ENCODE measurements around the gene AMACR.
"Not testable (repeated sequence)": the region's sequence is repeated elsewhere in the genome, so short reads cannot be mapped to it uniquely, and the experiment has no call there.

Gene AMACR

GRCh38 chr5:34035756-34036155 lies 27.9 kb upstream of the AMACR start:
- no peak for DNase-seq

DNA sequence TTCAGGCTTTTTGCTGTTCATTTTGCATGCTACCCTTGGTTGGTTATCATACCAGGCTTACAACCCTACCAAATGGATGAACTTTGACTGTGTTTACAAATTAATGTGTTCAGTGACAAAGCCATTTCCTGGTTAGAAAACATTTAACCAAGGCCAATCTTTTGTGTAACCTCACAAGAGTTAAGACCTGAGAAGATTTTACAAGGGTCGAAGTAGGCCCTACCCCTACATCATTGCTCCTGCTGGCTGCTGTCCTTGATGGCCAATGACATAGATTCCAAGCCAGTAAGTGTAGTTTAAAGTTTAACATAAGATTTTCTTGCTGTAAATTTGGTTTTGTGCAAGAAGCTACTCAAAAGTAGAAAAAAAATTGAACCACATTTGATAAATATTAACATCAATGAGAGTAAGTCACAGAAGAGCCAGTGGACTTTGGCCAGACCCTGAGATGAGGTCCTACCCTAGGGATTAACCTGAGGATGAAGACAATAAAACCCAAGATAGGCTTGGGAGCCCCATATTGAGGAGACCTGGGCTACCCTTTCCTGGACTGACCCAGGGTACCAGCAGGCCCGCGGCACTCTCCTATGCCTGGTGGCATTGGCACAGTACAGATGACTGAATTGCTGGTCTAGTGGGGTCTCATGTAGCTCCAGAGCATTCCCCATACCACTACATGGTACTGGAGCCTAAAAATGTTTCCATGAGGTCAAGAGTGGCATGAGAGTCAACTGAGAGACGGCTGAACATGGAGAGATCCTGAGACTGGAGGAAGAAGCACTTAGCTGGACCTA lies 26.9 kb upstream of the AMACR start:
- no peak for DNase-seq

DNA sequence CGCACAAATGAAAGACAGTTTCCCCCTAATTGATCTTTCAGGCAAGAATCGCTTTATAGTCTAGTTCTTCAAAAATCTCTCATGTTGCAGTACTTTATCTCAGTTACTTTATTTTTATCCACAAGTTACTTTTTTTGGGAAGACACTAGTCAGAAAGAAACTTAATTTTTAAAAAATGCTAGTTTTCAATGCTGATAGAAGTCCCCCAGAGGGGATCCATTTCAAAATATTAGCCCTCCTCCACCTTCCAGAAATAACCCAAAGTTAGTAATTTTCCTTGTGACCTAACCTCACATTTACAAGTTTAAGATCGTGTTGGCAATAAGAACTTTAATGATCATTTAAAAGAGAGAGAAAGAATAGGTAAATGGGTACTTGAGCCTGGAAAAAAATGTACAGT lies 24.1 kb upstream of the AMACR start:
- no peak for DNase-seq

- DNase-seq = no peak
Observed at GRCh38 chr5:34031117-34031516, 23.3 kb upstream of the AMACR start.

DNA sequence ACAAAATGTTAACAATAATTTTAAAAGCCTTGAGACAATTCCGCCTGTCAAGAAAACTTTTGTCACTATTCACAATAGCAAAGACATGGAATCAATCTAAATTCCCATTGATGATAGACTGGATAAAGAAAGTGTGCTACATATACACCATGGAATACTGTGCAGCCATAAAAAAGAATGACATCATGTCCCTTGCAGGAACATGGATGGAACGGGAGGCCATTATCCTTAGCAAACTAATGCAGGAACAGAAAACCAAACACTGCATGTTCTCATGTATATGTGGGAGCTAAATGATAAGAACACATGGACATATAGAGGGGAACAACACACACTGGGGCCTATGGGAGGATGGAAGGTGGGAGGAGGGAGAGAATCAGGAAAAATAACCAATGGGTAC lies 22.7 kb upstream of the AMACR start:
- not testable (repeated sequence) for DNase-seq

DNA sequence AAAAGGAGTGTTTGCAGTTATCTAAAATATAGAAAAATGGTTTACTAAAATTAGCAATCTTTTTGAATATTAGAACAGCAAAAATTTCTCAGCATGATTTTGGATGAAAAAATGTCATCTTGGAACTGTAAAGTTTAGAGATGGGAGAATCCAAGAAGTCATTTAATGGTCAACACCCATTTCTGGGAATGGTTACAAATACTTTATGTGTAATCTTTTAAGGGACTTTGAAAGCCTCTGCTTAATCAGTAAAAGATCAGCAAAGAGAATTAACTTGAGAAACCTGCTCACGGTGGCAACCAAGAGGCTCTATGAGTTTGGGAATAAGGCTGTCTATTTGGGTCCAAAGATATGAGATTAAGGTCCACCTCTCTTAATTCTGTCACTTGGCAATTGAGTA lies 22.2 kb upstream of the AMACR start:
- DNase-seq = no peak

GRCh38 chr5:34028349-34028748 lies 20.5 kb upstream of the AMACR start:
- DNase-seq = no peak

DNA sequence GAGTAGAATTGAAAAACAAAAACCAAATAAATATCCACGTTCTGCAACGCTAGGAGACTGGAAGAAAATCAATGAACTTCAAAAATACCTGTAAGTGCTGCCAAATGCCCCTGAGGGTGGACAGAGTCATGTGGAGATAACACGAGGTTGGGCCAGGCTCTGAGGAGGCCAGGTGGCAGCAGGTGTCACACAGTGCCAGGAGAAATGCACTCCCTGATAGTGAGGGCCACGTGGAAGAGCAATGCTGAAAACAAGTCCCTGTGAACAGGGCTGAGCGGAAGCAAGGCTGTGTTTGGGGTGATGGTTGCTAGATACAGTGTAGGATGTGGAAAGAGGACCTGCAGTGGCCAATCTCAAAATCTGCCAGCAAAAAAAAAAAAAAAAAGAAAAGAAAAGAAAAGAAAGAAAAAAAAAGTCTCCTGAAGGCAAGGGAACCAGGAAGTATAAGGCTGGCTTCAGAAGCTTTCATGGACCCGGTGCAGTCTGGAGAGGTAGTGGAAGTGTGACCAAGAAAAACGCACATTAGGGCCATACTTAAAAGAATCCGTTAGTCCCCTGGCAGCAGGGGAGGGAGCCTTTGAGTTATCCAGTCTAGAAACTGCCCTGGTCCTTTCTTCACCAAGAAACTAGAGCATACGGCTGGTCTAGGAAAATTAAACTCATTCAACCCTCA lies 18.4 kb upstream of the AMACR start:
- DNase-seq = no peak

- no peak for DNase-seq
Observed at GRCh38 chr5:34022121-34022705, 14.4 kb upstream of the AMACR start.

DNA sequence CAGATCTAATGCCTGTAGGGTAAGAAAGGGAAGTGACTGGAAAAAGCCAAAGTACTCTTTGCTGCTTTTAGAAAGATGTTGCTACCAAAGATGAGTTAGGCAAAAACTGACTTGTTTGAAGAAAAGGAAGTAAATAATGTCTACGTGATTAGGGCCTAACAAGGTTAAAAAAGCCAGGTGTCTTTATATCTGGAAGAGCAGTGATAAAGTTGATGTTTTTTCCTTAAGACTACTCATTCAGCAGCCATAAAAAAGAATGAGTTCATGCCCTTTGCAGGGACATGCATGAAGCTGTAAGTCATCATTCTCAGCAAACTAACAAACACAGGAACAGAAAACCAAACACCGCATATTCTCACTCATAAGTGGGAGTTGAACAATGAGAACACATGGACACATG lies 13.5 kb upstream of the AMACR start:
- DNase-seq = no peak

- DNase-seq = no peak
Observed at GRCh38 chr5:34020726-34021125, 12.9 kb upstream of the AMACR start.

GRCh38 chr5:34017254-34017653 lies 9.4 kb upstream of the AMACR start:
- DNase-seq = no peak

DNA sequence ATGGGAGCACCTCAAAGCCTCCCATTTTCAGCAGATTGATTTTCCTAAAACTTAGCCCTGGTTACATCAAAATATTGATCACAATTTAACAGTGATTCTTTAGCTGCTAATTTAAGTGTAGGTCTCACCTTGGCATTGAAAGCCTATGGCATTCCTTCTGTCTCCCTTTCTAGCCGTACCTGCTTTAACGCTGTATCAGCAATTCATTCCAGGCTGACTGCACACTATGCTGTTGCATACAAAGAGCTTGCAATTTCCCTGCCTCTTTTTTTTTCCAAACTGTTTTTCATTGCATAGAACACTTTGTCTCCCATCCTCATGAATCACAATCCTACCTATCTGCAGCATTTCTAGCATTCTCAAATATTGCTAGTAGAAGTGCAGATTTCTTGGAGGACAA lies 8.9 kb upstream of the AMACR start:
- DNase-seq = no peak

- DNase-seq = no peak
Observed at GRCh38 chr5:34016222-34016621, 8.4 kb upstream of the AMACR start.

DNA sequence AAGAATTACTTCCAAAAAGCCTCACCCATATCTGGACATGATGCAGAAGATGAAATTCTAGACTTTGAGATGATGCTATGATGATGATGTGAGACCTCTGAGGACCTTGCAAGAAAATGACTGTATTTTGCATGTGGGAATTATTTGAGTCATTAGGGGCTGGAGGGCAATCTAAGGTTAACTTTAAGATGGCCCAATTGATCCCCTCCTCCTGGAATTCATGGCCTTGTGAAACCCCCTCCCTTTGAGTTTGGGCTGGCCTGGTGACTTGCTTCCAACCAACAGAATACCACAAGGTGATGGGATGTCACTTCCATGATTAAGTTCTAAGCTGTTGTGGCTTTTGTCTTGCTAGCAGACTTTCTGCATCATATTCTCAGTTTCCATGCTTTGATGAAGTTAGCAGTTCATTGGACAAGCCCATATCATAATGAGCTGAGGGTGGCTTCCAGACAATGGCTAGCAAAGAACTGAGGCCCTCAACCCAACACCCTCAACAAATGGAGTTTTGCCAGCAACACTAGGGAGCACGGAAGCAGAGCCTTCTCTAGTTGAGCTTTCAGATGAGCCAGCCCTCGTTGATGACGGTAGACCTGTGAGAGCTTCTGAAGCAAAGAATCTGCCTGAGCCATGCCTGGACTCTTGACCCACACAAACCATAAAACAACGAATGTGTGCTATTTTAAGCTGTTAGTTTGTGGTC lies 7.4 kb upstream of the AMACR start:
- DNase-seq = no peak

- DNase-seq = no peak
Observed at GRCh38 chr5:34014626-34015025, 6.8 kb upstream of the AMACR start.

DNA sequence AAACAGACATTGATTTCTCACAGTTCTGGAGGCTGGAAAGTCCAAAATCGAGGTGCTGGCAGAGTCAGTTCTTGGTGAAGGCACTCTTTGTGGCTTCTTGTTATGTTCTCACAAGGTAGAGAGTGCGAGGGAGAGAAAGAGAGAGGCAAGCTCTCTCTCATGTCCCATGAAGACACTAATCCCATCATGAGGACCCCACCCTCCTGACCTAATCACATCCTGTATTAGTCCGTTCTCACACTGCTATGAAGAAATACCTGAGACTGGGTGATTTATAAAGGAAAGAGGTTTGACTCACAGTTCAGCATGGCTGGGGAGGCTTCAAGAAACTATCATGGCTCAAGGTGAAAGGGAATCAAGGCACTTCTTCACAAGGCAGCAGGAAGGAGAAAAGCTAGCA lies 5.7 kb upstream of the AMACR start:
- no peak for DNase-seq

GRCh38 chr5:34012791-34013190 lies 4.9 kb upstream of the AMACR start:
- no peak for DNase-seq

DNA sequence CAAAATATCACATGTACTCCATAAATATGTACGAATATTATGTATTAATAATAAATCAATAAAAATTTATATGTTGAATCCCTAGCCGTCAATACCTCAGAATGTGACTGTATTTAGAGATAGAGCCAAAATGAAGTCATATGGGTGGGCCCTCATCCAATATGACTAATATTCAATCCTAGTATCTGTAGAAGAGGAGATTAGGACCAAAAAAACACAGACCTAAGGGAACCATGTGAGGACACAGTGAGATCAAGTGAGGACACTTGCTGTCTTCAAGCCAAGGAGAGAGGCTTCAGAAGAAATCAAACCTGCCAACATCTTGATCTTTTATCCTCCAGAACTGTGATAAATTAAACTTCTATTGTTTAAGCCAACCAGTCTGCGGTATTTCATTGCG lies 3.7 kb upstream of the AMACR start:
- DNase-seq = no peak

- DNase-seq = not testable (repeated sequence)
Observed at GRCh38 chr5:34010146-34010545, 2.3 kb upstream of the AMACR start.

- DNase-seq = no peak
Observed at GRCh38 chr5:34009610-34010009, 1.8 kb upstream of the AMACR start.

- DNase-seq = no peak
Observed at GRCh38 chr5:34008802-34009201, 952 bp upstream of the AMACR start.

DNA sequence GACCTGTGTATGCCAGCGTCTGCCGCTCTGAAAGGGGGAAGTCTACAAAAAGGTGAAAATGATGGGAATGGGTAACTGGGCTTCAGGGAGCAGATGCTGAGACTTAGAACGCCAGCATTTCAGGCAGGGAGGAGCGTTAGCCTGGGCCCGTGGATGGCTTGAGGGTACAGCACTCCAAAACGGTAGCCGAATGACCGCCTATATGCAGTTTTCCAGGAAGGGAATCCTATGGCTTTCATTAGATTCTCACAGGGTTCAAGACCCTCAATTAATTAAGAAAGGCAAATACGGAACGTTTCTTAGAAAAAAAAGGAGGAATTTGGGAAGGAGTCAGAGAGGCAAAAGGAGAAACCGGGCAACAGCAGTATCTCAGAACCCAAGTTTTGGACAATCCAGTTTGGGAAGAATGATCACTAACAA lies 639 bp downstream of the AMACR start:
- no peak for DNase-seq

DNA sequence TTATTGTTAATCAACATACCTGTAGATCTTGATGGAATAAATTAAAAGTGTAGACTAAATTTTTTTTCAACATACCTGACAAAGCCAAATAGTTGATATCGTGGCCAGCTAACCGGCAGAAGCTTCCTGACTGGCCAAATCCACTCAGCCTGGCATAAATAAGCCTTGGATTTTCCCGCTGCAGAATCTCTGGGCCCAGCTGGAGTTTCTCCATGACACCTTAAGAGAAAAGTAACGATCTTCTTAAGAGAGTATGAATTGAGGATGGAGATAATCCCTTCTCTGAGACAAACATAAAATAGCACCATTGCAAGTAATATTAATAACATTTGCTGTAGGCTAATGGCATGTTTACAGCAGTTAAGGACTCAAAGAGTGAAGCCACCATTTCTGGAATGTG lies 2.2 kb downstream of the AMACR start:
- DNase-seq = no peak
